Smooth muscle cell (in vitro differentiated cells): ENCODE data around the gene AMN. TPM values are rescaled to one million over a fixed set of nuclear protein-coding genes. Genes with fewer than 3 reads are reported as not detected.

ENCODE experiments used
- DNase-seq: peaks from one replicate; lab custom pipeline; 2025; ENCODE audit not compliant: unreplicated experiment; lab: John Stamatoyannopoulos, UW
- H2AFZ ChIP-seq: fragments of 200-600 bp; sonication (generic); 2 replicates; pipeline ENCODE4 v1.6.0; 2016; ENCODE audit warnings: antibody characterized with exemption, low read depth, mild to moderate bottlenecking
- H3F3A ChIP-seq: fragments of 200-600 bp; sonication (generic); 2 replicates; pipeline ENCODE4 v1.6.0; 2017; ENCODE audit warnings: antibody characterized with exemption, low read depth
- H3K27ac ChIP-seq: fragments of 200-600 bp; sonication (generic); 2 replicates; pipeline ENCODE4 v1.5.1; 2016; ENCODE audit warnings: low read depth, mild to moderate bottlenecking
- H3K27me3 ChIP-seq: fragments of 200-600 bp; sonication (generic); 2 replicates; pipeline ENCODE4 v1.6.1; 2016; ENCODE audit warnings: low read depth, mild to moderate bottlenecking
- H3K36me3 ChIP-seq: fragments of 200-600 bp; sonication (generic); 2 replicates; pipeline ENCODE4 v1.5.1; 2016; ENCODE audit warnings: low read depth
- H3K4me1 ChIP-seq: fragments of 200-600 bp; sonication (generic); 2 replicates; pipeline ENCODE4 v1.5.1; 2016; ENCODE audit warnings: low read depth
- H3K4me2 ChIP-seq: fragments of 200-600 bp; sonication (generic); 2 replicates; pipeline ENCODE4 v1.6.0; 2016; ENCODE audit warnings: mild to moderate bottlenecking
- H3K4me3 ChIP-seq: fragments of 200-600 bp; sonication (generic); 2 replicates; pipeline ENCODE4 v1.5.1; 2016; ENCODE audit warnings: mild to moderate bottlenecking
- H3K79me2 ChIP-seq: fragments of 200-600 bp; sonication (generic); 2 replicates; pipeline ENCODE4 v1.6.0; 2016; ENCODE audit warnings: low read depth, mild to moderate bottlenecking
- H3K9ac ChIP-seq: fragments of 200-600 bp; sonication (generic); 2 replicates; pipeline ENCODE4 v1.6.0; 2016; ENCODE audit warnings: low read depth
- H3K9me3 ChIP-seq: fragments of 200-600 bp; sonication (generic); replicated peaks from 2 replicates; pipeline ENCODE4 v1.5.1; 2016; ENCODE audit warnings: low read depth
- H4K20me1 ChIP-seq: fragments of 200-600 bp; sonication (generic); 2 replicates; pipeline ENCODE4 v1.6.0; 2016; ENCODE audit warnings: low read depth
- WGBS: methylation state at CpG from one replicate; pipeline ENCODE4 v1.1.7; 2016; ENCODE audit warnings: low lambda C conversion rate; 5-methylcytosine and 5-hydroxymethylcytosine counted together
- polyA plus RNA-seq: library from polyadenylated mRNA; unstranded; fragments of >200 nt; fragmentation: Nextera tagmentation; extraction: Ambion mirVana; gene quantifications from 2 replicates; pipeline ENCODE4 v1.2.1, GENCODE V29; 2016
- total RNA-seq: library from RNA; depleted of rRNA; stranded (reverse); fragments of >200 nt; gene quantifications from 2 replicates; pipeline ENCODE4 v1.2.3, GENCODE V29; 2014
- TF ChIP-seq, protein P1 (sequence below): fragments of 200-600 bp; sonication (generic); IDR thresholded peaks from 2 replicates; pipeline ENCODE4 v1.5.1; 2017; ENCODE audit warnings: borderline replicate concordance, mild to moderate bottlenecking, antibody characterized with exemption; ENCODE audit not compliant: insufficient read depth, poor library complexity, severe bottlenecking

The AMN gene
- total and polyA plus RNA-seq, 2 experiments from 2014 or later: 0.31 to 0.65 TPM

DNA sequence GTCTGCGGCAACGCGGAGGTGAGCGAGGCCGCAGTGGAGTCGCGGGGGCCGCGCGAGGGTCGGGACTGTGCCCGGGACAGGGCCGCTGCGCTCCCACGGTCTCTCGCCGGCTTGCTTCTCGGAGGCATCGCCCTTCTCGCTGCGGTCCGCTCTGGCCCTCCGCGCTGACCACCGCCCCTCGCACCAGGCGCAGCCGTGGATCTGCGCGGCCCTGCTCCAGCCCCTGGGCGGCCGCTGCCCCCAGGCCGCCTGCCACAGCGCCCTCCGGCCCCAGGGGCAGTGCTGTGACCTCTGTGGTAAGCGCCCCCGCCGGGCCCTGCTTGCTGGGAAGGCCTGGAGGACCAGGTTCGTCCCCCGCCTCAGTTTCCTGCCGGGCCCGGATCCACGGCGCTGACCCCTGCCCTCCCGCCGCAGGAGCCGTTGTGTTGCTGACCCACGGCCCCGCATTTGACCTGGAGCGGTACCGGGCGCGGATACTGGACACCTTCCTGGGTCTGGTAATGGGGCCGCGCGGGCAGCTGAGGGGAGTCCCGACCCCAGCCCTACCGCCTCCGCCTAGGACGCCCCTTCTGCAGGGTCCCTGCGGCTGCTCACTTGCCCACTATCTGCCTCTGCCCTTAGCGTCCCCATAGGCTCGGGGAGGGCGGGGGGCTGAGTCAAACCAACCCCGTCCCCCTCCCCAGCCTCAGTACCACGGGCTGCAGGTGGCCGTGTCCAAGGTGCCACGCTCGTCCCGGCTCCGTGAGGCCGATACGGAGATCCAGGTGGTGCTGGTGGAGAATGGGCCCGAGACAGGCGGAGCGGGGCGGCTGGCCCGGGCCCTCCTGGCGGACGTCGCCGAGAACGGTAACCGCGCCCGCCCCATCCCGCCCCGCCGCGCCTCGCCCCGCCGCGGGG, 7.0 kb downstream of the AMN start:
- DNase-seq: no peak
- WGBS: 7% methylated on average over 80 of the region's 94 CpGs
- no peak overlapping the region for H3K27ac ChIP-seq
- H3K9ac ChIP-seq: no peak overlapping the region
- no peak overlapping the region for H2AFZ ChIP-seq
- H3K36me3 ChIP-seq: no peaks in the 10 kb centered on the region
- peaks cover 9% of the 10 kb centered on the region for H3F3A ChIP-seq
- H3K9me3 ChIP-seq: no peaks in the 10 kb centered on the region
- TF ChIP-seq, protein P1, sequence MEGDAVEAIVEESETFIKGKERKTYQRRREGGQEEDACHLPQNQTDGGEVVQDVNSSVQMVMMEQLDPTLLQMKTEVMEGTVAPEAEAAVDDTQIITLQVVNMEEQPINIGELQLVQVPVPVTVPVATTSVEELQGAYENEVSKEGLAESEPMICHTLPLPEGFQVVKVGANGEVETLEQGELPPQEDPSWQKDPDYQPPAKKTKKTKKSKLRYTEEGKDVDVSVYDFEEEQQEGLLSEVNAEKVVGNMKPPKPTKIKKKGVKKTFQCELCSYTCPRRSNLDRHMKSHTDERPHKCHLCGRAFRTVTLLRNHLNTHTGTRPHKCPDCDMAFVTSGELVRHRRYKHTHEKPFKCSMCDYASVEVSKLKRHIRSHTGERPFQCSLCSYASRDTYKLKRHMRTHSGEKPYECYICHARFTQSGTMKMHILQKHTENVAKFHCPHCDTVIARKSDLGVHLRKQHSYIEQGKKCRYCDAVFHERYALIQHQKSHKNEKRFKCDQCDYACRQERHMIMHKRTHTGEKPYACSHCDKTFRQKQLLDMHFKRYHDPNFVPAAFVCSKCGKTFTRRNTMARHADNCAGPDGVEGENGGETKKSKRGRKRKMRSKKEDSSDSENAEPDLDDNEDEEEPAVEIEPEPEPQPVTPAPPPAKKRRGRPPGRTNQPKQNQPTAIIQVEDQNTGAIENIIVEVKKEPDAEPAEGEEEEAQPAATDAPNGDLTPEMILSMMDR: no peak
- H3K4me3 ChIP-seq: peak overlapping the region; percentile 58
- H4K20me1 ChIP-seq: peaks cover 47% of the 10 kb centered on the region
- no peaks in the 10 kb centered on the region for H3K79me2 ChIP-seq
- peaks cover 13% of the 10 kb centered on the region for H3K4me1 ChIP-seq
- peak overlapping the region; percentile 96 for H3K4me2 ChIP-seq
- H3K27me3 ChIP-seq: peaks cover 62% of the 10 kb centered on the region

DNA sequence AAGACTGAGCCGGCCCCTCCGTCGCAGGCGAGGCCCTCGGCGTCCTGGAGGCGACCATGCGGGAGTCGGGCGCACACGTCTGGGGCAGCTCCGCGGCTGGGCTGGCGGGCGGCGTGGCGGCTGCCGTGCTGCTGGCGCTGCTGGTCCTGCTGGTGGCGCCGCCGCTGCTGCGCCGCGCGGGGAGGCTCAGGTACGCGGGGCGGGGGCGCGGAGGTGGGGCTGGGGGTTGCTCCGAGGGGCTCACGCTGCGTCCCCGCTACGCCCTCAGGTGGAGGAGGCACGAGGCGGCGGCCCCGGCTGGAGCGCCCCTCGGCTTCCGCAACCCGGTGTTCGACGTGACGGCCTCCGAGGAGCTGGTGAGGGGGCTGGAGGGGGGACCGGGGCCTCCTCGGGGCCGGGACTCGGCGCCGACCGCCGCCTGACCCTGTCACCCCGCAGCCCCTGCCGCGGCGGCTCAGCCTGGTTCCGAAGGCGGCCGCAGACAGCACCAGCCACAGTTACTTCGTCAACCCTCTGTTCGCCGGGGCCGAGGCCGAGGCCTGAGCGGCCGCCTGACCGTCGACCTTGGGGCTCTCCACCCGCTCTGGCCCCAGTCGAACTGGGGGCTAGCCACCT, 7.8 kb downstream of the AMN start:
- peaks cover 13% of the 10 kb centered on the region for H3K4me1 ChIP-seq
- no peaks in the 10 kb centered on the region for H3K79me2 ChIP-seq
- no peaks in the 10 kb centered on the region for H3K36me3 ChIP-seq
- no peak for DNase-seq
- peaks cover 54% of the 10 kb centered on the region for H4K20me1 ChIP-seq
- peaks cover 9% of the 10 kb centered on the region for H3F3A ChIP-seq
- H3K27me3 ChIP-seq: peaks cover 54% of the 10 kb centered on the region
- no peak overlapping the region for H3K27ac ChIP-seq
- TF ChIP-seq, protein P1: no peak
- no peaks in the 10 kb centered on the region for H3K9me3 ChIP-seq
- no peak overlapping the region for H2AFZ ChIP-seq
- WGBS: 10% methylated on average over 14 of the region's 74 CpGs
- peak overlapping the region; percentile 96 for H3K4me2 ChIP-seq
- H3K4me3 ChIP-seq: peak overlapping the region; percentile 58
- H3K9ac ChIP-seq: no peak overlapping the region

DNA sequence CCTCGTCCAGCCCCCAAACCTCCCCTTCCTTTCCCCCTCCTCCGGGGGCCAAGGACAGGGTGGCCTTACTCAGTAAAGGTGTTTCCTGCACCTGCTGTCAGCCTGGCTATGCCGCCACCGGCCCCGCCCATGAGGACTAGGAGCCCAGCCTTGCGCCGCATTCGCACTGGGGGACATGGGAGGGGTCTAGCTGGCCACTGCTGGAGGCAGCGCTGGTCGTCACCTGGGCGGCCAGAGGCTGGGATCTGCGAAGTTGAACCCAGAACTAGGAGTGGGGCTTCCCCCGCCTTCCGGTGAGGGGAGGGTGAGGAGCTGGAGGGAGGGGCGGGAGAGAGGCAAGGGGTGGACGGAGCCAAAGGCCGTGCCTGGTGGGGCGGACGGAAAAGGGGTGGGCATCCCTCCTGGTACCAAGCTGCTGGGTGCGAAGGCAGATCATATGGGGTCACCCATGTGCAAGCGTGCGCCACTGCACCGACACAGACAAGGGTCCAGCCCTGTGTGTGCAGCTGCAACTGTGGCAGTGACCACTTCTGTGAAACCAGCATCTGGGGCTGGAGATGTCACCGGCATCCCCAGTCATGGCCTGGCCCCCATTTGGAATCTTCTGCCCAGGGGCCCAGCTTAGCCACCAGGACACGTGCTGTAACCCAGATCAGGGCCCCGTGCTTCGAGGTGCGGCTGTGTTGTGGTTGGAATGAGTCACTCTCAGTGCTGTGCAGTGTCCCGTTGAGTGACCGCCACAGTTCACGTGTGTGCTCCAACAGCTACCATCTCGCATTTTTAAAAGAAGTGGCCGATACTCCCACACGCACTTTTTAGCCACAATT, 8.5 kb downstream of the AMN start:
- peaks cover 13% of the 10 kb centered on the region for H3K4me1 ChIP-seq
- peaks cover 47% of the 10 kb centered on the region for H3K27me3 ChIP-seq
- H3K4me2 ChIP-seq: peak overlapping the region; percentile 96
- H3K36me3 ChIP-seq: no peaks in the 10 kb centered on the region
- H3F3A ChIP-seq: peaks cover 9% of the 10 kb centered on the region
- H2AFZ ChIP-seq: no peak overlapping the region
- H3K4me3 ChIP-seq: no peak overlapping the region
- DNase-seq: no peak
- H3K9me3 ChIP-seq: no peaks in the 10 kb centered on the region
- TF ChIP-seq, protein P1: no peak
- H3K27ac ChIP-seq: no peak overlapping the region
- H3K79me2 ChIP-seq: no peaks in the 10 kb centered on the region
- no peak overlapping the region for H3K9ac ChIP-seq
- peaks cover 61% of the 10 kb centered on the region for H4K20me1 ChIP-seq
- 40% methylated on average over 34 of the region's 34 CpGs for WGBS
